Adipocyte (in vitro differentiated cells): ENCODE measurements around the gene SLC12A9.
"Not testable (repeated sequence)": the region's sequence is repeated elsewhere in the genome, so short reads cannot be mapped to it uniquely, and the experiment has no call there.

Experiments
- DNase-seq: peaks from one replicate; pipeline ENCODE4 v3.0.0-alpha.2; 2015; ENCODE audit warnings: low read depth
- H3K27me3 ChIP-seq: replicated peaks from 2 replicates; pipeline ENCODE4 v1.7.0; 2013; ENCODE audit warnings: mild to moderate bottlenecking, low read length, moderate library complexity; ENCODE audit not compliant: control insufficient read depth, insufficient read depth
- H3K36me3 ChIP-seq: 2 replicates; pipeline ENCODE4 v1.7.0; 2013; ENCODE audit warnings: low read length, mild to moderate bottlenecking, moderate library complexity; ENCODE audit not compliant: control insufficient read depth, insufficient read depth, severe bottlenecking
- H3K4me1 ChIP-seq: 2 replicates; pipeline ENCODE4 v1.7.0; 2013; ENCODE audit warnings: mild to moderate bottlenecking, low read length, moderate library complexity; ENCODE audit not compliant: control insufficient read depth, insufficient read depth
- H3K4me3 ChIP-seq: 2 replicates; pipeline ENCODE4 v1.7.0; 2013; ENCODE audit warnings: mild to moderate bottlenecking, low read length, moderate library complexity
- H3K9ac ChIP-seq: 2 replicates; pipeline ENCODE4 v1.7.0; 2013; ENCODE audit warnings: mild to moderate bottlenecking, low read length, moderate library complexity
- H3K9me3 ChIP-seq: 2 replicates; pipeline ENCODE4 v1.7.0; 2013; ENCODE audit warnings: mild to moderate bottlenecking, low read length, moderate library complexity; ENCODE audit not compliant: control insufficient read depth

Gene SLC12A9, protein sequence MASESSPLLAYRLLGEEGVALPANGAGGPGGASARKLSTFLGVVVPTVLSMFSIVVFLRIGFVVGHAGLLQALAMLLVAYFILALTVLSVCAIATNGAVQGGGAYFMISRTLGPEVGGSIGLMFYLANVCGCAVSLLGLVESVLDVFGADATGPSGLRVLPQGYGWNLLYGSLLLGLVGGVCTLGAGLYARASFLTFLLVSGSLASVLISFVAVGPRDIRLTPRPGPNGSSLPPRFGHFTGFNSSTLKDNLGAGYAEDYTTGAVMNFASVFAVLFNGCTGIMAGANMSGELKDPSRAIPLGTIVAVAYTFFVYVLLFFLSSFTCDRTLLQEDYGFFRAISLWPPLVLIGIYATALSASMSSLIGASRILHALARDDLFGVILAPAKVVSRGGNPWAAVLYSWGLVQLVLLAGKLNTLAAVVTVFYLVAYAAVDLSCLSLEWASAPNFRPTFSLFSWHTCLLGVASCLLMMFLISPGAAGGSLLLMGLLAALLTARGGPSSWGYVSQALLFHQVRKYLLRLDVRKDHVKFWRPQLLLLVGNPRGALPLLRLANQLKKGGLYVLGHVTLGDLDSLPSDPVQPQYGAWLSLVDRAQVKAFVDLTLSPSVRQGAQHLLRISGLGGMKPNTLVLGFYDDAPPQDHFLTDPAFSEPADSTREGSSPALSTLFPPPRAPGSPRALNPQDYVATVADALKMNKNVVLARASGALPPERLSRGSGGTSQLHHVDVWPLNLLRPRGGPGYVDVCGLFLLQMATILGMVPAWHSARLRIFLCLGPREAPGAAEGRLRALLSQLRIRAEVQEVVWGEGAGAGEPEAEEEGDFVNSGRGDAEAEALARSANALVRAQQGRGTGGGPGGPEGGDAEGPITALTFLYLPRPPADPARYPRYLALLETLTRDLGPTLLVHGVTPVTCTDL

DNA sequence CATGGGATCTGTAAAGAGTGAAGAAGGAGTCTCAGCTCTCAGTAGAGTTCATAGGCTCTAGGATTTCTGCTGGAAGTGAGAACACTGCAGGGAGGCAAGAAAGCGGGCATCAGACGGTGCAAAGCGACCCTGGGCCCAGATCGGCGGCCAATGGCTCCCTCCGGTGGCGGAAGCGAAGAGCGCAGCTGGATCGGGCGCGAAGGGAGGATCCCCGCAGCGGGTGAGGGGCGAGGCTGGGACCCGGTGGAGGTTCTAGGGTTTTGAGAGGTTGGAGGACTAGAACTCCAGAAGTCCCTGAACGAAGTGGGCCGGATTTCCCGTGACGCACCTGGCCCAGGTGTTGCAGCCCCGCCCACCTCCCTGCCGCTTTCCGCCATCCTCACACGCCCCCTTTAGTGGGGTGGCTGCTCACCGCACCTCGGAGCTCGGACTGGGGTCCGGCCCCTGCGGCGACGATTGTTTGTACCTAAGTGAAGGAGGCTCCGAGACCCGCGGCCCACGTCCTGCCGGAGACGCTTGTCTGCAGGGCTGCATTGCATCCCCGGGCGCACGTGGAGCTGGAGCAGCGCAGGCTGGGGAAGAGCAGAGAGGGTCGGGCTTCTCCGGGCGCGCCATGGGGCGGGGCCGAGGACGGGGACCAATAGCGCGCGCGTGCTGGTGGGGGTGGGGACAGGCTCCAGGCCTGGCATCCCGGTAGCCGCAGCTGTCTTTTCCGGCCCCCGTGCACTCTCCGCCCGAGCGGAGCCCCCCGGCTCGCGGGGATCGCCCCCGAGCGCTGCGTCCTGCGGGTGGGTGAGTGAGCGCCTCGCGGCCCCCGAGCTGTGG is at the start of gene SLC12A9:
SLC12A9 (plus strand) TSS at position 666 of the 825 bp plus-strand sequence. CDS start 1,485 bp downstream, outside the sequence.
- no peaks in the 10 kb centered on the region for H3K9me3 ChIP-seq
- H3K4me1 ChIP-seq = peaks cover 8% of the 10 kb centered on the region
- H3K4me3 ChIP-seq = peak within 1 kb of the TSS; percentile 88
- H3K27me3 ChIP-seq = no peaks in the 10 kb centered on the region
- DNase-seq = peak; percentile 96
- H3K9ac ChIP-seq = peak within 1 kb of the TSS; percentile 88
- H3K36me3 ChIP-seq = no peaks in the 10 kb centered on the region

DNA sequence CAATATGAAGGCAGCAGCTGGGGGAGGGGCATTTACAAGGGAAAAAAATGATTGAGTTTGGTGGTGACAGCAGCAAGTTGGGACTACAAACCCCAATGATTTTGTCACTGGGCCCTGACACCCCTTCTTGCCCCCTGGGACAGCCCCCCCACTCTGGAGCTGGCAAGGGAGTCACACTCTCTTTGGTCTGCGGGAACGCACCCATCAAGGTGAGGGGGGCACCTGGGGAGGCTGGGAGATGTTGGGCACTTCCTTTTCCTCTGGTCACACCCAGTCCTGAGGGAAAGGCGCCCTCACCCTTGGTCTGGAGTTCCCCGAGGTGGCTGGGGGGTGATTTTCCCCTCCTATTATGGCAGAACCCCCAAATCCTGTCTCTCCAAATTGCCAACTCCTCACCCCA is 49.6 kb upstream of the SLC12A9 start:
- Histone ChIP-seq H3K9ac (no peak overlapping the region), H3K27me3 (no peaks in the 10 kb centered on the region), H3K4me3 (peak overlapping the region; percentile 54), H3K4me1 (peaks cover 7% of the 10 kb centered on the region), H3K36me3 (no peaks in the 10 kb centered on the region), H3K9me3 (no peaks in the 10 kb centered on the region)
- peak; percentile 25 for DNase-seq

DNA sequence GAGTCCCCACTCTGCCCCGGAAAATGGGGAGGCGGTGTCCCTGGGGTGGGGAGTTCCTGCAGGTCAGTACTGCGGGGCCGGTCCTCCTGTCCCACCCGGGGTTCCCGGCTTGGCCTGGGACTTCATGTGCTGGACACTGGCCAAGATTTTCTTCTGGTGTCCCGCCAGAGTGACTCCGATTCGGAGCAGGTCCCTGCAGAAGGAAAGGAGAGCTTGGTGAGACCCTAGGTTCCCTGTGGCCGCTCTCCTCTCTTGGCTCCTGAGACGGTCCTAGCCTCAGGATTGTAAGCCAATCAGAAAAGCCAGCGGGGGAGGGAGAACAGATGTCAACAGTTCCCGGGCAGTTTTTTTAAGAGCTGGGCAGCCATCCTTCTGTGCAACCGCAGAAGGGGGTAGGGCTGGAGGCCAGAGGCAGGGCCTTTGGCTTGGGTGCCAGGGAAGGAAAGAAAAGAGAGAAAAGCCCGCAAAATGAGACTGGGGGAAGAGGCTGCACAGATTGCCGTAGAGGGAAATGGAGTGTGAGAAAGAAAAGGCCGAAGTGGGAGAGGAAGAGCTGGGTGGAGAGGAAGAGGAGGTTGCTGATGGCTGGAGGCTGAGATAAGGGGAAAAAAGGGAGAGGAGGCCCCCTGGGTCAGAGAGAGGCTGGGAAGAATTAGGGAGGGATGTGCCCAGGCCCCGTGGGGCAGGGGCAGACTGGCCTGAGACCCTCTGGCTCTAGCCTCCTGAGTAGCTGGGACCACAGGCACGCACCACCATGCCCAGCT is 48.9 kb upstream of the SLC12A9 start:
- Histone ChIP-seq H3K36me3 (no peaks in the 10 kb centered on the region), H3K27me3 (no peaks in the 10 kb centered on the region), H3K4me1 (peaks cover 7% of the 10 kb centered on the region), H3K9ac (peak overlapping the region; percentile 60), H3K4me3 (peak overlapping the region; percentile 54), H3K9me3 (no peaks in the 10 kb centered on the region)
- DNase-seq = peak; percentile 96

DNA sequence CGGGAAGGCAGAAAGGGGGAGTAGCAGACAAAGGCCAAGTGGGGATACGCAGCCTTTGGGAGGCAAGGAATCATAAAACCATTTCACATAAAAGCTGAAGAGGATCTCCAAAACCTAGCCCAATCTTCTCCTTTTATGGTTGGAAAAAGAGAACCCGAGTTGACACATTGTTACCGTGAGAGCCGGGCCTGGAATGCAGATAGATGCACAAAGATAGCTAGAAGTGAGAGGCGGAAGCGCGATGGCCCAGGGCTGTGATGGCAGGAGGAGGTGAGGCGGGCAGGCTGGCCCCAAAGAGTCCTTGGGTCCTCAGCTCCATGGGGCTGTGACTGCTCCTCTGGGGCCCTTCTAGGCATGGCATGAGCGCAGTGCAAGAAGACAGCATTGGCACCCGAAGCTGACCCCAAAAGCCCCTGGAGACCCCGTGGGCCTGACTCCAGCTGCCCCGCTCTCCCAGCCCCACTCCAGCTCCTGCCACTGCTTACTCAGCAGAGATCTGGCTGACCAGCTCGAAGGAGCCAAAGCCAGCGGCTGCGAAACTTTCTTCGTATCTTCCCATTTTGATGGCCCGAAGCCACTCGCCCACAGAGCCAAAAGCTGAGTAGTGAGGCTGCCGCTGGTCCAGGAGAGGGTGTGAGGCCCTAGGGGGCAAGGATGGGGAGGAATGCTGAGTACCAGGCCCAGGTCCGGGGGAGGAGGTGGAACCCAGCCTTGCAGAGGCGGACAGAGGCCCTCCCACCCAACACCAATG is 47.7 kb upstream of the SLC12A9 start:
- H3K4me3 ChIP-seq = no peak overlapping the region
- no peaks in the 10 kb centered on the region for H3K9me3 ChIP-seq
- no peaks in the 10 kb centered on the region for H3K36me3 ChIP-seq
- H3K4me1 ChIP-seq = peaks cover 7% of the 10 kb centered on the region
- no peak for DNase-seq
- H3K27me3 ChIP-seq = no peaks in the 10 kb centered on the region
- no peak overlapping the region for H3K9ac ChIP-seq

DNA sequence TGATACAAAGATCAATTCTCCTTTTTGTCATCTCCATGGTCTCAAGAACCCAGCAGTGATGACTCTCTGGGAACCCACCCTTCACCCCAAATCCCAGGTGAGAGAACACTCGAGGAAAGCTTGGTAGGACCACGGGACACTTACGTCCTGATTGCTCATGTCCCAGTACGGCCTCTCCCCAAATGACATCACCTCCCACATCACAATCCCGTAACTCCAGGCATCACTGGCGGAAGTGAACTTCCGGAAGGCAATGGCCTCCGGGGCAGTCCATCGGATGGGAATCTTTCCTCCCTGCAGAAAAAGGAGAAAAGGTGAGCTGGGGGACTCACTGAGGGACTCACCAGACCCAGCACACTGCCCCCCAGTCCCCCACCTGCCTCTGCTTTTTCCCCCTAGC is 46.2 kb upstream of the SLC12A9 start:
- Histone ChIP-seq H3K36me3 (no peaks in the 10 kb centered on the region), H3K27me3 (no peaks in the 10 kb centered on the region), H3K4me3 (no peak overlapping the region), H3K4me1 (peaks cover 7% of the 10 kb centered on the region), H3K9ac (no peak overlapping the region), H3K9me3 (no peaks in the 10 kb centered on the region)
- no peak for DNase-seq

DNA sequence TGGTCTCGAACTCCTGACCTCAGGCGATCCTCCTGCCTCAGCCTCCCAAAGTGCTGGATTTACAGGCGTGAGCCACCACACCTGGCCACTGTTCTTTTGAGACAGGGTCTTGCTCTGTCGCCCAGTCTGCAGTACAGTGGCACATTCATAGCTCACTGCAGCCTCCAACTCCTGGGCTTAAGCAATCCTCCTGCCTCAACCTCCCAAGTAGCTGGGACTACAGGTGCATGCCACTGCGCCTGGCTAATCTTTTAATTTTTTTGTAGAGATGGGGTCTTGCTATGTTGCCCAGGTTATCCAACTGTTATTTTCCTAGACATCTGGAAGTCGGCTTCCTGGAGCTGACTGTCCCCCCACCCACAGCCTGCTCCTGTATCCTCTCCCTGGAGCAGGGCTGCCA is 45.6 kb upstream of the SLC12A9 start:
- not testable (repeated sequence) for H3K9ac ChIP-seq, H3K4me3 ChIP-seq, DNase-seq, H3K9me3 ChIP-seq, H3K36me3 ChIP-seq, H3K27me3 ChIP-seq, H3K4me1 ChIP-seq

DNA sequence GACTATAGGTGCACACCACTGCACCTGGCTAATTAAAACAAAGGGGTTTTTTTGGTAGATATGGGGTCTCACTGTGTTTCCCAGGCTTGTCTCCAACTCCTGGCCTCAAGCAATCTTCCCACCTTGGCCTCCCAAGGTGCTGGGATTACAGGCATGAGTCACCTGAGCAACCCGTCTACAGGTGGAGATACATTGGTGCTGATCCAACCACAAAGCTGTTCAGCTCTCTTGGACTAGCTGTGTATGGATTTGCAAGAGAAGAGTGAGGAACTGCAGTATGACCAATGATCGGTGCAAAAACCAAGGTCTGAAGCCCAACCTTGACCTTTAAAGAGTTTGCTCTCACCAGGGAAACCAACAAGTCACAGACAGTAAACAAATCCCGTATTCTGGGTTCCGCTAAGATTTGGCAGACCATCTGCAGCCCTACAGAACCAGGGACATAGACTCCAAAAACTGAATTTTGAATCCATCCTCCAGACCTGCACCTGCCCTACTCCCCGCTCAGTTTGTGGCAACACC is 44.1 kb upstream of the SLC12A9 start:
- Histone ChIP-seq H3K4me3 (no peak overlapping the region), H3K36me3 (peaks cover 9% of the 10 kb centered on the region), H3K9ac (no peak overlapping the region), H3K4me1 (peaks cover 4% of the 10 kb centered on the region), H3K9me3 (no peaks in the 10 kb centered on the region), H3K27me3 (no peaks in the 10 kb centered on the region)
- no peak for DNase-seq

DNA sequence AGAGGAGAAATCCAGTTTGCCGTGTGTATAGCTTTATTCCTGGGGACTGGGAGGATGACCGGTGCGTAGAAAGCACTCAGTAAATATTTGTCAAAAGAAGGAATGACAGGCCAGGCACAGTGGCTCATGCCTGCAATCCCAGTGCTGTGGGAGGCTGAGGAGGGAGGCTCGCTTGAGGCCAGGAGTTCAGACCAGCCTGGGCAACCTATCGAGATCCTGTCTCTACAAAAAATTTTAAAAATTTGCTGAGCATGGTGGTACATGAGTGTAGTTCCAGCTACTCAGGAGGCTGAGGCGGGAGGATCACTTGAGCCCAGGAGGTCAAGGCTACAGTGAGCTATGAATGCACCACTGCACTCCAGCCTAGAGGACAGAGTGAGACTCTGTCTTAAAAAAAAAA is 41.0 kb upstream of the SLC12A9 start:
- H3K9ac ChIP-seq = no peak overlapping the region

DNA sequence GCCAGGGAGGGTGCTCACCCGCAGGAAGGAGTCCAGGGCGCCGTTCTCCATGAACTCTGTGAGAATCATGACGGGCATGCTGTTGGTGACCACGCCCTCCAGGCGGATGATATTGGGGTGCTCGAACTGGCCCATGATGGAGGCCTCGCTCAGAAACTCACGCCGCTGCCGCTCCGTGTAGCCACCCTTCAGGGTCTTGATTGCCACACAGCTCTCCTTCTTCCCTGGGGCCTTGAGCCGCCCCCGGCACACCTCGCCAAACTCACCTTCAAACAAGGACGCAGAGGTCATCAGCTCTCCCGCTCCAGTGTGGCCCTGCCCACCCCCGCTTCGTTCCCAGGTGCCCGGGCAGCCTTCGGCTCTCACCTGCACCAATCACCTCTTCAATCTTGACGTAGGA is 39.8 kb upstream of the SLC12A9 start:
- Histone ChIP-seq H3K27me3 (no peaks in the 10 kb centered on the region), H3K36me3 (peaks cover 9% of the 10 kb centered on the region), H3K9ac (no peak overlapping the region)

More for the DNA sequence above, 41.0 kb upstream of the SLC12A9 start:
- no peak for DNase-seq
- H3K27me3 ChIP-seq = no peaks in the 10 kb centered on the region
- H3K9me3 ChIP-seq = no peaks in the 10 kb centered on the region
- no peaks in the 10 kb centered on the region for H3K4me1 ChIP-seq
- peaks cover 9% of the 10 kb centered on the region for H3K36me3 ChIP-seq
- no peak overlapping the region for H3K4me3 ChIP-seq

DNA sequence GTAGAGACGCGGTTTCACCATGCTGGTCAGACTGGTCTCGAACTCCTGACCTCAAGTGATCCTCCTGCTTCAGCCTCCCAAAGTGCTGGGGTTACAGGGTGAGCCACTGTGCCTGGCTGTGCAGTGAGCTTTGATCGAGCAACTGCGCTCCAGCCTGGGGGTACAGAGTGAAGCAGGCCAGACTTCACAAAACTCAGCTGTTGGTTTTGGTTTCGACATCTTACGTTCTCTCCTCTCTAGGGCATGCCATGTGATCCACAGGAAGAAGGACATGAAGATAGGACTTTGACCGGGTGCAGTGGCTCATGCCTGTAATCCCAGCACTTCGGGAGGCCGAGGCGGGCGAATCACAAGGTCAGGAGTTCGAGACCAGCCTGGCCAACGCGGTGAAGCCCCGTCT is 36.0 kb upstream of the SLC12A9 start:
- not testable (repeated sequence) for H3K4me3 ChIP-seq, DNase-seq, H3K4me1 ChIP-seq, H3K9ac ChIP-seq, H3K27me3 ChIP-seq, H3K9me3 ChIP-seq
- peaks cover 10% of the 10 kb centered on the region for H3K36me3 ChIP-seq

More for the DNA sequence above, 39.8 kb upstream of the SLC12A9 start:
- Histone ChIP-seq H3K4me1 (no peaks in the 10 kb centered on the region), H3K4me3 (no peak overlapping the region), H3K9me3 (no peaks in the 10 kb centered on the region)
- DNase-seq = no peak
